AG09309 (cell line): ENCODE results near the gene HTR3A.
"Not testable (repeated sequence)": the region's sequence is repeated elsewhere in the genome, so short reads cannot be mapped to it uniquely, and the experiment has no call there.

Experiments
- DNase-seq: peaks from one replicate; pipeline ENCODE4 v3.0.0-alpha.2; 2010; ENCODE audit warnings: low read depth
- H3K4me3 ChIP-seq: 2 replicates; pipeline ENCODE4 v1.5.1; 2011; ENCODE audit warnings: mild to moderate bottlenecking, low read depth, low read length, moderate library complexity; ENCODE audit not compliant: control insufficient read depth
- CTCF ChIP-seq: IDR thresholded peaks from 2 replicates; pipeline ENCODE4 v1.5.1; 2011; ENCODE audit warnings: mild to moderate bottlenecking, low read depth, low read length, inconsistent platforms; ENCODE audit not compliant: insufficient read depth, control insufficient read depth; ENCODE audit errors: missing control alignments

Gene HTR3A

GRCh38 chr11:113937918-113938317, 37.0 kb upstream of the HTR3A start:
- no peak for TF ChIP-seq CTCF
- DNase-seq, result no peak
- H3K4me3 ChIP-seq, result no peak overlapping the region

- no peak for DNase-seq
- no peak overlapping the region for H3K4me3 ChIP-seq
- TF ChIP-seq CTCF, result no peak
Measured at GRCh38 chr11:113942256-113942655, 32.7 kb upstream of the HTR3A start.

GRCh38 chr11:113946162-113946561, 28.7 kb upstream of the HTR3A start:
- H3K4me3 ChIP-seq, DNase-seq: not testable (repeated sequence)

GRCh38 chr11:113947994-113948393, 26.9 kb upstream of the HTR3A start:
- no peak overlapping the region for H3K4me3 ChIP-seq
- no peak for DNase-seq
- no peak for TF ChIP-seq CTCF

GRCh38 chr11:113949891-113950290, 25.0 kb upstream of the HTR3A start:
- TF ChIP-seq CTCF, result no peak
- no peak for DNase-seq

GRCh38 chr11:113951537-113951936, 23.4 kb upstream of the HTR3A start:
- no peak for DNase-seq
- H3K4me3 ChIP-seq, result no peak overlapping the region
- no peak for TF ChIP-seq CTCF

More at GRCh38 chr11:113949891-113950290, 25.0 kb upstream of the HTR3A start:
- no peak overlapping the region for H3K4me3 ChIP-seq

GRCh38 chr11:113952070-113952469, 22.8 kb upstream of the HTR3A start:
- TF ChIP-seq CTCF, result no peak
- no peak overlapping the region for H3K4me3 ChIP-seq
- DNase-seq, result no peak
